WTC11 (cell line): Measurements from ENCODE around the gene BMPR1B. TPM values are rescaled to one million over a fixed set of nuclear protein-coding genes. Genes with fewer than 3 reads are reported as not detected.

Experiments
- ATAC-seq: fragments of 200-7000 bp; cut with Tn5 transposase; 2 replicates; pipeline ENCODE4 v1.10.0; 2021; ENCODE audit warnings: mild to moderate bottlenecking, moderate library complexity
- CTCF ChIA-PET: fragments of 300-600 bp; sonication (Branson Sonifier 250); formaldehyde crosslinking; loops from one replicate; lab custom pipeline; 2021; ENCODE audit warnings: antibody characterized with exemption; lab: Charles Lee
- POLR2A ChIA-PET: fragments of 350-600 bp; sonication (Branson Sonifier 250); formaldehyde crosslinking; loops from one replicate; lab custom pipeline; 2021; ENCODE audit warnings: antibody characterized with exemption; lab: Charles Lee
- DNase-seq: peaks from one replicate; pipeline ENCODE4 v3.0.0; 2021; ENCODE audit warnings: low spot score
- H3K27ac Mint-ChIP-seq: 2 replicates; pipeline ENCODE4 v1.8.0; 2021; ENCODE audit warnings: mixed read lengths
- H3K27me3 Mint-ChIP-seq: 2 replicates; pipeline ENCODE4 v1.8.0; 2021; ENCODE audit warnings: low read depth, mild to moderate bottlenecking, moderate library complexity, mixed read lengths
- H3K36me3 Mint-ChIP-seq: 2 replicates; pipeline ENCODE4 v1.8.0; 2021; ENCODE audit warnings: mixed read lengths
- H3K4me1 Mint-ChIP-seq: 2 replicates; pipeline ENCODE4 v1.8.0; 2022; ENCODE audit warnings: mixed read lengths
- H3K4me3 Mint-ChIP-seq: 2 replicates; pipeline ENCODE4 v1.8.0; 2021; ENCODE audit warnings: mild to moderate bottlenecking, moderate library complexity, mixed read lengths
- H3K9me3 Mint-ChIP-seq: 2 replicates; pipeline ENCODE4 v1.8.0; 2021; ENCODE audit warnings: mixed read lengths
- CREB1 ChIP-seq: sonication (generic); formaldehyde crosslinking; IDR thresholded peaks from 2 replicates; pipeline ENCODE4 v1.8.0; 2023; ENCODE audit warnings: mild to moderate bottlenecking, missing genetic modification reagents
- EMX1 ChIP-seq: fragments of 250-450 bp; sonication (Bioruptor Pico); IDR thresholded peaks from 2 replicates; pipeline ENCODE4 v1.8.0; 2021; ENCODE audit warnings: mild to moderate bottlenecking
- ESRRA ChIP-seq: sonication (generic); formaldehyde crosslinking; IDR thresholded peaks from 2 replicates; pipeline ENCODE4 v1.8.1; 2022; ENCODE audit warnings: mild to moderate bottlenecking, missing genetic modification reagents, borderline replicate concordance
- FOXP1 ChIP-seq: sonication (generic); formaldehyde crosslinking; IDR thresholded peaks from 2 replicates; pipeline ENCODE4 v1.8.0; 2022; ENCODE audit warnings: missing genetic modification reagents, mild to moderate bottlenecking, moderate library complexity, borderline replicate concordance
- GRHL2 ChIP-seq: fragments of 250-450 bp; sonication (Bioruptor Pico); IDR thresholded peaks from 2 replicates; pipeline ENCODE4 v1.8.0; 2022; ENCODE audit warnings: mild to moderate bottlenecking, moderate library complexity; ENCODE audit not compliant: insufficient replicate concordance, severe bottlenecking
- IRF2 ChIP-seq: sonication (generic); formaldehyde crosslinking; IDR thresholded peaks from 2 replicates; pipeline ENCODE4 v1.8.0; 2022; ENCODE audit warnings: low read depth, missing genetic modification reagents, borderline replicate concordance
- JUN ChIP-seq: sonication (generic); formaldehyde crosslinking; IDR thresholded peaks from 2 replicates; pipeline ENCODE4 v1.8.0; 2023; ENCODE audit warnings: mild to moderate bottlenecking, missing genetic modification reagents
- NFE2L1 ChIP-seq: sonication (generic); formaldehyde crosslinking; IDR thresholded peaks from 2 replicates; pipeline ENCODE4 v1.8.1; 2023; ENCODE audit warnings: missing genetic modification reagents
- RELA ChIP-seq: sonication (generic); formaldehyde crosslinking; IDR thresholded peaks from 2 replicates; pipeline ENCODE4 v1.8.1; 2022; ENCODE audit warnings: missing genetic modification reagents, mild to moderate bottlenecking, borderline replicate concordance
- SMAD4 ChIP-seq: sonication (generic); formaldehyde crosslinking; IDR thresholded peaks from 2 replicates; pipeline ENCODE4 v1.8.0; 2022; ENCODE audit warnings: mild to moderate bottlenecking, missing genetic modification reagents
- TP53 ChIP-seq: sonication (generic); formaldehyde crosslinking; IDR thresholded peaks from 2 replicates; pipeline ENCODE4 v1.8.1; 2023; ENCODE audit warnings: mild to moderate bottlenecking, missing genetic modification reagents
- ZBTB21 ChIP-seq: sonication (generic); formaldehyde crosslinking; IDR thresholded peaks from 2 replicates; pipeline ENCODE4 v1.8.1; 2023; ENCODE audit warnings: mild to moderate bottlenecking, missing genetic modification reagents, borderline replicate concordance
- ZNF121 ChIP-seq: sonication (generic); formaldehyde crosslinking; IDR thresholded peaks from 2 replicates; pipeline ENCODE4 v1.8.0; 2023; ENCODE audit warnings: missing genetic modification reagents
- ZNF138 ChIP-seq: sonication (generic); formaldehyde crosslinking; conservative IDR thresholded peaks from 2 replicates; pipeline ENCODE4 v1.8.1; 2022; ENCODE audit warnings: mild to moderate bottlenecking, moderate library complexity, missing genetic modification reagents
- ZNF317 ChIP-seq: sonication (generic); formaldehyde crosslinking; IDR thresholded peaks from 2 replicates; pipeline ENCODE4 v1.8.1; 2023; ENCODE audit warnings: low read depth, mild to moderate bottlenecking, moderate library complexity, missing genetic modification reagents, borderline replicate concordance
- ZNF416 ChIP-seq: fragments of 250-450 bp; sonication (Bioruptor Pico); IDR thresholded peaks from 2 replicates; pipeline ENCODE4 v1.9.0; 2021; ENCODE audit warnings: mild to moderate bottlenecking, inconsistent platforms
- ZNF423 ChIP-seq: fragments of 250-450 bp; sonication (Bioruptor Pico); IDR thresholded peaks from 2 replicates; pipeline ENCODE4 v2.1.2; 2022; ENCODE audit warnings: mild to moderate bottlenecking, moderate library complexity
- ZNF671 ChIP-seq: fragments of 250-450 bp; sonication (Bioruptor Pico); IDR thresholded peaks from 2 replicates; pipeline ENCODE4 v1.8.0; 2021; ENCODE audit warnings: mild to moderate bottlenecking
- total RNA-seq: library from RNA; stranded (reverse); gene quantifications from 3 replicates; pipeline ENCODE4 v1.2.3, GENCODE V29; 2021
- TF ChIP-seq, protein P1 (sequence below): fragments of 250-450 bp; sonication (Bioruptor Pico); IDR thresholded peaks from 2 replicates; pipeline ENCODE4 v2.1.2; 2022; ENCODE audit warnings: mild to moderate bottlenecking, moderate library complexity
- TF ChIP-seq, protein P2 (sequence below): sonication (generic); formaldehyde crosslinking; IDR thresholded peaks from 2 replicates; pipeline ENCODE4 v1.8.1; 2023; ENCODE audit warnings: mild to moderate bottlenecking, moderate library complexity, missing genetic modification reagents
- TF ChIP-seq, protein P3 (sequence below): sonication (generic); formaldehyde crosslinking; IDR thresholded peaks from 2 replicates; pipeline ENCODE4 v1.8.1; 2023; ENCODE audit warnings: mild to moderate bottlenecking, missing genetic modification reagents, moderate library complexity
- TF ChIP-seq, protein P4 (sequence below): sonication (generic); formaldehyde crosslinking; conservative IDR thresholded peaks from 2 replicates; pipeline ENCODE4 v1.8.1; 2022; ENCODE audit warnings: mild to moderate bottlenecking, missing genetic modification reagents
- TF ChIP-seq, protein P5 (sequence below): sonication (generic); formaldehyde crosslinking; conservative IDR thresholded peaks from 2 replicates; pipeline ENCODE4 v1.8.1; 2023; ENCODE audit warnings: mild to moderate bottlenecking, low read depth, missing genetic modification reagents, moderate library complexity
- TF ChIP-seq, protein P6 (sequence below): fragments of 200-600 bp; IDR thresholded peaks from 2 replicates; pipeline ENCODE4 v1.8.0; 2022; ENCODE audit warnings: antibody characterized with exemption
- TF ChIP-seq, protein P7 (sequence below): sonication (generic); formaldehyde crosslinking; IDR thresholded peaks from 2 replicates; pipeline ENCODE4 v1.8.1; 2023; ENCODE audit warnings: mild to moderate bottlenecking, missing genetic modification reagents
- TF ChIP-seq, protein P8 (sequence below): sonication (generic); formaldehyde crosslinking; IDR thresholded peaks from 2 replicates; pipeline ENCODE4 v1.8.0; 2022; ENCODE audit warnings: mild to moderate bottlenecking, missing genetic modification reagents

Gene BMPR1B
- total RNA-seq, 1 experiment from 2014 or later = 0.77 TPM

DNA sequence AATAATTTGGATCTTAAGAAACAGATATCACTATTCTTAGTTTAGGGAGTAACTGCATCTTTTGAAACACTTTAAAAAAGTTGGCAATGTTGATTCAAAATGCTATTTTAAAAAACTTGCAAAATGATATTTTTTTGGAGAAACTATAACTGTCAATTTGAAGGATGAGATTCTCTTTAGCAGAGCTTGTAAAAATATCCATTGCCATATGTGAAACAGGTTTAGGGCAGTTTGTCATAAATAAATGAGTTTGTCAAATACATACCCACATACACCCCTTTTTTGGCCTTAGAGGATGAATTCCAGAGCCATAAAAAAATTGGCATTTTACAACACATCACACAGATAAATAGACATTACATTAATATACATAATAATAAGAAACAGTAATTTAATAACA is 174.6 kb downstream of the BMPR1B start:
- ATAC-seq (no peak), DNase-seq (no peak)
- POLR2A ChIA-PET = no interaction called here
- Mint-ChIP-seq H3K27ac (no peak overlapping the region), H3K4me3 (no peak overlapping the region), H3K36me3 (no peaks in the 10 kb centered on the region), H3K27me3 (no peaks in the 10 kb centered on the region), H3K4me1 (peaks cover 38% of the 10 kb centered on the region), H3K9me3 (no peaks in the 10 kb centered on the region)
- TF ChIP-seq, protein P1, sequence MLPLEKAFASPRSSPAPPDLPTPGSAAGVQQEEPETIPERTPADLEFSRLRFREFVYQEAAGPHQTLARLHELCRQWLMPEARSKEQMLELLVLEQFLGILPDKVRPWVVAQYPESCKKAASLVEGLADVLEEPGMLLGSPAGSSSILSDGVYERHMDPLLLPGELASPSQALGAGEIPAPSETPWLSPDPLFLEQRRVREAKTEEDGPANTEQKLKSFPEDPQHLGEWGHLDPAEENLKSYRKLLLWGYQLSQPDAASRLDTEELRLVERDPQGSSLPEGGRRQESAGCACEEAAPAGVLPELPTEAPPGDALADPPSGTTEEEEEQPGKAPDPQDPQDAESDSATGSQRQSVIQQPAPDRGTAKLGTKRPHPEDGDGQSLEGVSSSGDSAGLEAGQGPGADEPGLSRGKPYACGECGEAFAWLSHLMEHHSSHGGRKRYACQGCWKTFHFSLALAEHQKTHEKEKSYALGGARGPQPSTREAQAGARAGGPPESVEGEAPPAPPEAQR = no peak
- no peak for TF ChIP-seq IRF2
- no peak for TF ChIP-seq ZNF416 (CRISPR knock-in tag)
- TF ChIP-seq SMAD4 (CRISPR knock-in tag) = no peak
- no peak for TF ChIP-seq TP53 (CRISPR knock-in tag)
- TF ChIP-seq, protein P2, sequence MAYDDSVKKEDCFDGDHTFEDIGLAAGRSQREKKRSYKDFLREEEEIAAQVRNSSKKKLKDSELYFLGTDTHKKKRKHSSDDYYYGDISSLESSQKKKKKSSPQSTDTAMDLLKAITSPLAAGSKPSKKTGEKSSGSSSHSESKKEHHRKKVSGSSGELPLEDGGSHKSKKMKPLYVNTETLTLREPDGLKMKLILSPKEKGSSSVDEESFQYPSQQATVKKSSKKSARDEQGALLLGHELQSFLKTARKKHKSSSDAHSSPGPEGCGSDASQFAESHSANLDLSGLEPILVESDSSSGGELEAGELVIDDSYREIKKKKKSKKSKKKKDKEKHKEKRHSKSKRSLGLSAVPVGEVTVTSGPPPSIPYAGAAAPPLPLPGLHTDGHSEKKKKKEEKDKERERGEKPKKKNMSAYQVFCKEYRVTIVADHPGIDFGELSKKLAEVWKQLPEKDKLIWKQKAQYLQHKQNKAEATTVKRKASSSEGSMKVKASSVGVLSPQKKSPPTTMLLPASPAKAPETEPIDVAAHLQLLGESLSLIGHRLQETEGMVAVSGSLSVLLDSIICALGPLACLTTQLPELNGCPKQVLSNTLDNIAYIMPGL = no peak
- no peak for TF ChIP-seq ZNF671 (CRISPR knock-in tag)
- TF ChIP-seq JUN (CRISPR knock-in tag) = no peak
- TF ChIP-seq, protein P3, sequence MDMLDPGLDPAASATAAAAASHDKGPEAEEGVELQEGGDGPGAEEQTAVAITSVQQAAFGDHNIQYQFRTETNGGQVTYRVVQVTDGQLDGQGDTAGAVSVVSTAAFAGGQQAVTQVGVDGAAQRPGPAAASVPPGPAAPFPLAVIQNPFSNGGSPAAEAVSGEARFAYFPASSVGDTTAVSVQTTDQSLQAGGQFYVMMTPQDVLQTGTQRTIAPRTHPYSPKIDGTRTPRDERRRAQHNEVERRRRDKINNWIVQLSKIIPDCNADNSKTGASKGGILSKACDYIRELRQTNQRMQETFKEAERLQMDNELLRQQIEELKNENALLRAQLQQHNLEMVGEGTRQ (CRISPR knock-in tag) = no peak
- no peak for TF ChIP-seq ZNF138 (CRISPR knock-in tag)
- TF ChIP-seq, protein P4, sequence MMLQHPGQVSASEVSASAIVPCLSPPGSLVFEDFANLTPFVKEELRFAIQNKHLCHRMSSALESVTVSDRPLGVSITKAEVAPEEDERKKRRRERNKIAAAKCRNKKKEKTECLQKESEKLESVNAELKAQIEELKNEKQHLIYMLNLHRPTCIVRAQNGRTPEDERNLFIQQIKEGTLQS (CRISPR knock-in tag) = no peak
- no peak for TF ChIP-seq NFE2L1 (CRISPR knock-in tag)
- TF ChIP-seq, protein P5, sequence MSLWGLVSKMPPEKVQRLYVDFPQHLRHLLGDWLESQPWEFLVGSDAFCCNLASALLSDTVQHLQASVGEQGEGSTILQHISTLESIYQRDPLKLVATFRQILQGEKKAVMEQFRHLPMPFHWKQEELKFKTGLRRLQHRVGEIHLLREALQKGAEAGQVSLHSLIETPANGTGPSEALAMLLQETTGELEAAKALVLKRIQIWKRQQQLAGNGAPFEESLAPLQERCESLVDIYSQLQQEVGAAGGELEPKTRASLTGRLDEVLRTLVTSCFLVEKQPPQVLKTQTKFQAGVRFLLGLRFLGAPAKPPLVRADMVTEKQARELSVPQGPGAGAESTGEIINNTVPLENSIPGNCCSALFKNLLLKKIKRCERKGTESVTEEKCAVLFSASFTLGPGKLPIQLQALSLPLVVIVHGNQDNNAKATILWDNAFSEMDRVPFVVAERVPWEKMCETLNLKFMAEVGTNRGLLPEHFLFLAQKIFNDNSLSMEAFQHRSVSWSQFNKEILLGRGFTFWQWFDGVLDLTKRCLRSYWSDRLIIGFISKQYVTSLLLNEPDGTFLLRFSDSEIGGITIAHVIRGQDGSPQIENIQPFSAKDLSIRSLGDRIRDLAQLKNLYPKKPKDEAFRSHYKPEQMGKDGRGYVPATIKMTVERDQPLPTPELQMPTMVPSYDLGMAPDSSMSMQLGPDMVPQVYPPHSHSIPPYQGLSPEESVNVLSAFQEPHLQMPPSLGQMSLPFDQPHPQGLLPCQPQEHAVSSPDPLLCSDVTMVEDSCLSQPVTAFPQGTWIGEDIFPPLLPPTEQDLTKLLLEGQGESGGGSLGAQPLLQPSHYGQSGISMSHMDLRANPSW (CRISPR knock-in tag) = no peak
- no peak for TF ChIP-seq ESRRA
- CTCF ChIA-PET = no interaction called here

DNA sequence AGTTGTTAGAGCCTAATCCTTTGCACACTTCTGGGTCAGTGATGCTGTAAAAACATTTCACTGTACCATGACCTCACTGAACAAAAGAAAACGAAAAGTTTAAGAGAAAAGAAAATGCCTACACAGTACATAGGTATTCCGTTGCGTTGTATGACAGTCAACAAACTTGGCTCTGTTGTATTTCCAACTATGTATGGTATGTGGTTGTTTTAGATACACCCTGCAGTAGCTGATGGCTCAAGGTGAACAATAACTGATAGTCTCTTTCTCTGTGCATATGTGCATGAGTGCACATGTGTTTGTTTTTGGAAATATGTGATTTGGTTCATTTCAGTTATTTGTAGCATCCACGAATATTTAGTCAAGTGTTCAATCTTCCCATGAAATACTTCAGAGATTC is 176.0 kb downstream of the BMPR1B start:
- Mint-ChIP-seq H3K36me3 (no peaks in the 10 kb centered on the region), H3K4me3 (no peak overlapping the region), H3K27me3 (no peaks in the 10 kb centered on the region), H3K4me1 (peaks cover 29% of the 10 kb centered on the region), H3K9me3 (no peaks in the 10 kb centered on the region), H3K27ac (no peak overlapping the region)
- no peak for ATAC-seq
- ChIA-PET CTCF (no interaction called here), POLR2A (no interaction called here)
- no peak for DNase-seq
- no peak for TF ChIP-seq ZNF423
- no peak for TF ChIP-seq EMX1 (CRISPR knock-in tag)
- TF ChIP-seq, protein P6, sequence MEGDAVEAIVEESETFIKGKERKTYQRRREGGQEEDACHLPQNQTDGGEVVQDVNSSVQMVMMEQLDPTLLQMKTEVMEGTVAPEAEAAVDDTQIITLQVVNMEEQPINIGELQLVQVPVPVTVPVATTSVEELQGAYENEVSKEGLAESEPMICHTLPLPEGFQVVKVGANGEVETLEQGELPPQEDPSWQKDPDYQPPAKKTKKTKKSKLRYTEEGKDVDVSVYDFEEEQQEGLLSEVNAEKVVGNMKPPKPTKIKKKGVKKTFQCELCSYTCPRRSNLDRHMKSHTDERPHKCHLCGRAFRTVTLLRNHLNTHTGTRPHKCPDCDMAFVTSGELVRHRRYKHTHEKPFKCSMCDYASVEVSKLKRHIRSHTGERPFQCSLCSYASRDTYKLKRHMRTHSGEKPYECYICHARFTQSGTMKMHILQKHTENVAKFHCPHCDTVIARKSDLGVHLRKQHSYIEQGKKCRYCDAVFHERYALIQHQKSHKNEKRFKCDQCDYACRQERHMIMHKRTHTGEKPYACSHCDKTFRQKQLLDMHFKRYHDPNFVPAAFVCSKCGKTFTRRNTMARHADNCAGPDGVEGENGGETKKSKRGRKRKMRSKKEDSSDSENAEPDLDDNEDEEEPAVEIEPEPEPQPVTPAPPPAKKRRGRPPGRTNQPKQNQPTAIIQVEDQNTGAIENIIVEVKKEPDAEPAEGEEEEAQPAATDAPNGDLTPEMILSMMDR = no peak
- no peak for TF ChIP-seq CREB1
- TF ChIP-seq ZBTB21 (CRISPR knock-in tag) = no peak
- TF ChIP-seq ZNF121 = no peak
- TF ChIP-seq, protein P7, sequence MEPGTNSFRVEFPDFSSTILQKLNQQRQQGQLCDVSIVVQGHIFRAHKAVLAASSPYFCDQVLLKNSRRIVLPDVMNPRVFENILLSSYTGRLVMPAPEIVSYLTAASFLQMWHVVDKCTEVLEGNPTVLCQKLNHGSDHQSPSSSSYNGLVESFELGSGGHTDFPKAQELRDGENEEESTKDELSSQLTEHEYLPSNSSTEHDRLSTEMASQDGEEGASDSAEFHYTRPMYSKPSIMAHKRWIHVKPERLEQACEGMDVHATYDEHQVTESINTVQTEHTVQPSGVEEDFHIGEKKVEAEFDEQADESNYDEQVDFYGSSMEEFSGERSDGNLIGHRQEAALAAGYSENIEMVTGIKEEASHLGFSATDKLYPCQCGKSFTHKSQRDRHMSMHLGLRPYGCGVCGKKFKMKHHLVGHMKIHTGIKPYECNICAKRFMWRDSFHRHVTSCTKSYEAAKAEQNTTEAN (CRISPR knock-in tag) = no peak
- no peak for TF ChIP-seq ZNF317
- no peak for TF ChIP-seq TP53 (CRISPR knock-in tag)
- TF ChIP-seq RELA (CRISPR knock-in tag) = no peak
- TF ChIP-seq FOXP1 (CRISPR knock-in tag) = no peak
- no peak for TF ChIP-seq GRHL2 (CRISPR knock-in tag)
- TF ChIP-seq, protein P8, sequence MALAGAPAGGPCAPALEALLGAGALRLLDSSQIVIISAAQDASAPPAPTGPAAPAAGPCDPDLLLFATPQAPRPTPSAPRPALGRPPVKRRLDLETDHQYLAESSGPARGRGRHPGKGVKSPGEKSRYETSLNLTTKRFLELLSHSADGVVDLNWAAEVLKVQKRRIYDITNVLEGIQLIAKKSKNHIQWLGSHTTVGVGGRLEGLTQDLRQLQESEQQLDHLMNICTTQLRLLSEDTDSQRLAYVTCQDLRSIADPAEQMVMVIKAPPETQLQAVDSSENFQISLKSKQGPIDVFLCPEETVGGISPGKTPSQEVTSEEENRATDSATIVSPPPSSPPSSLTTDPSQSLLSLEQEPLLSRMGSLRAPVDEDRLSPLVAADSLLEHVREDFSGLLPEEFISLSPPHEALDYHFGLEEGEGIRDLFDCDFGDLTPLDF = no peak
